HG03139 (cell line): ENCODE data around the gene MAP3K7.
A peak's percentile ranks its signal among the peaks of the same experiment; 100 is the strongest.

Source experiments
- ATAC-seq: cut with Tn5 transposase; IDR thresholded peaks from one replicate; pipeline ENCODE4 v1.9.1; 2021; ENCODE audit not compliant: unreplicated experiment

MAP3K7 gene

DNA sequence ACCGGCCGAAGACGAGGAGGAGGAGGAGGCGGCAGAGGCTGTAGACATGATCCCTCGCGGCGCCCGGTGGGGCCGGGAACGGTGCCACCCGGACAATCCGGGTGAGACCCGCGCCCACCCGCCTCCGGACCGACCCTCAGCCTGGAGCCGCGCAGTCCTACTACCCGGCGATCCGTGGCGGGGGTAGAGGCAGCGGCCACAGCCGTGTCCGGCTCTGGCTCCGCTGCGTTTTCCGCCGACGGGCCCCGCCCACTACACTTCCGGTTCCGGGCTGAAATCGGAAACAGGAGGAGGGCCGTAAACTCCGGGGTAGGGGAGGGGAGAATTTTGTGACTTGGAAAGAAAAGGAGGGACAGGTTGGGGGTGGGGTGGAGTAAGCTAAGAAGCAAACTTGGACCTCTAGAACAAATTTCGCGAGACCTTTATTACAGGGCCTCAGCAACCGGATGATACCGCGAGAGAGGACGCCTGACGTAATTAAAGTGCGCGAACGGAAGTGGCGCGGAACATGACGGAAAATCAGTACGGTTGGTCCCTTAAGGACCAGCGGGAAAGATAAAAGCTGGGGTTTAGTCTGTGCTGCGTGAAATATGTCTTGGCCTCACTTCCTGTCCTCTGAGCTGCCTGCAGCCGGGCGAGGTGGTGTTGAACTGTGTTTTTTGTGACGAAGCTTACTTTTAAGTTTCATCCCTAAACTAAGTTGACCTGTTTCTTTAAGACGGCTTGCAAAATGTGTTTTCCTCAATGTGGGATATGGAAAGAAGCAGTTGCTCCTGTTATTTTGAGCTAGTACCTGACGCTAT, at the start of gene MAP3K7:
Gene MAP3K7 (minus strand): TSS at position 237 of the 803 bp plus-strand sequence. CDS start 189 bp downstream, at position 48.
- ATAC-seq = peak; percentile 83

GRCh38 chr6:90631046-90631445, 44.2 kb upstream of the MAP3K7 start:
- ATAC-seq = no peak

GRCh38 chr6:90621581-90621980, 34.7 kb upstream of the MAP3K7 start:
- ATAC-seq = no peak

DNA sequence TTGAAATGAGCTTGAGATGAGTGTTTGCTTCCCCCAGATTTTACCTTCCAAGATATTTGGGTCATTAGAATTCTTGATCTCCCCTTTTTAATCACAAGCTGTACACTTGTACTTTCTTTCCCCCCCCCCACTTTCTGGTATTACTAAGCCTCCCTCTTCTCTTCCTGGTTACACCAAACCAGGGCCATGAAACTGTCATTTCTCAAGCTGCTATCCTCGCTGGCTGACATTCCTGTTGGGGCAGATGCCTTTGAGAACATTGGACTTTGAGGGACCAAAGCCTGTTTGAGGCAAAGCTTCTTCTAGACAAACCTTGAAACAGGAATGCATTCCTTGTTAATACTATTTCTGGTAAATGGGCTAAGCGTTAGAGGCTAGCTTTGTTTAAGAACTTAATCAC, 32.3 kb upstream of the MAP3K7 start:
- ATAC-seq = no peak

DNA sequence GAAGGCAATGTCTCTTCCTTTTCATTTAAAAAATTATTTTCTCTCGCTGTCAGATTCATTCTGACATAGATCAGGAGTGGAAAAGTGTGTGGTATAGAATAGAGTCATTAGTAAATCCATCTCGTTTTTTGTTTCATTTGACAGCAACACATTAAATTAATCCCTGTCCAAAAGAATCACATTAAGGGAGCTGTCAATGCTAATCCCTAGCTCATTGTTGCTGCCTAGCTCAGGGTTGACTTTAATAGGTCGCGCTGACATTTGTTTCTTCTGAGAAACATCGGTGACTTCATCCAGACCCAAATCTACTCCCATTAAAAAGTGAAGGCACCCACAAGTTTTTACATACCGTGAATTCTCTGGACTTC, 25.4 kb upstream of the MAP3K7 start:
- no peak for ATAC-seq

DNA sequence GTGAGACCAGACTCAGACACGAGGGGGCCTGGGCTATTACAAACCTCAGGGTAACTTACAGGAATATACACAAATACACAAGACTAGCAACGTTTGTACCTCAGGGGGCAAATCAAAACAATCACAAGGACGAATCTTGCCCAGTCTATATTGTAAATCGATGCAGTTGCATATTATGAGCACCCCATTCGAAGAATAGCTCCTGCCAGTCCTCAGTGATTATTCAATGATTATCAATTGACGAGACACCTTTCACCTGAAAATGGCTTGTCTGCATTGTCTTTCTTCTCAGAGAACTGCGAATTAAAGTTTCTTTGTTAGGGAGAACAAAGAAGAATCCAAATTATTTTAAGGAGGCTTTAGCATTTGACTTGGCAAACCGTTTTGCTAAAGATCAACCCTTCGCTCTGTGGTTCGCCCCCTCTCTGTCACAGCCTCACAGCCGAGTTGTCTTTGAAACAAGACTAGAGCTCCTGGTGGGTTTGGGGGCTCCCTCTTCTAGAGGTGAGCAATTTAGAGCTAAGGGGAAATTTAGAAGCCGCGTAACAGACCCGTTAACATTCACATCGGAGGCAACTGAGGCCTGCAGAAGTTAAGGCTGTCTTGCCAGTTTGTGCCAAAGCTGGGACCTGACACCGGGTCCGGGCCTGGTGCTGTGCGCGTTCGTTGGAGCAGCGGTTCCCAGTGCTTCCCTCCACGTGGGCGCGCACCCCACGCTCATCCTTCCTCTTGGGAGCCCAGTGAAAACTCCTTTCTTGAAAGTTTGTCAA, 24.9 kb upstream of the MAP3K7 start:
- ATAC-seq = no peak

GRCh38 chr6:90610751-90611542, 24.1 kb upstream of the MAP3K7 start:
- ATAC-seq = peak; percentile 53

DNA sequence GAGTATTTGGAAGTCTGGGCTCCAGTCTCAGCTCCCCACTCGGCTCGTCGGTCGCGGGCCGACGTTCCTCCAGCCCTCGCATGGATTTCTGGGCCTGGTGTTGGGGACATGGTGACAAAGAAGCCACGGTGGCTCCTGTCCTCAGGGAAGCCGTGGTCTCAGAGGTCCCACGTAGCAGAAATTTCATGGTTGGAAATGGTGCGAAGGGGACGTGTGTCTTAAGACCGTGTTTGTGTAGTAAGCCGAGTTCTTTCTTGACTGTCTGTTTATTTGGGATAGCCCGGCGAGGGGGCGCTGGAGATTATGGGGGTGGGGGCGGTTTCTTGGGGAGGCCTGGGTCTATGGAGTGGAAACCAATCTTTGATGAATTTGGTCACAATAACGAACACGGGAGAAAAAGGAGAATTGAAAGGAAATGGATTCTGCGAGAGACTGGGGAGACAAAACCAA, 23.5 kb upstream of the MAP3K7 start:
- no peak for ATAC-seq

DNA sequence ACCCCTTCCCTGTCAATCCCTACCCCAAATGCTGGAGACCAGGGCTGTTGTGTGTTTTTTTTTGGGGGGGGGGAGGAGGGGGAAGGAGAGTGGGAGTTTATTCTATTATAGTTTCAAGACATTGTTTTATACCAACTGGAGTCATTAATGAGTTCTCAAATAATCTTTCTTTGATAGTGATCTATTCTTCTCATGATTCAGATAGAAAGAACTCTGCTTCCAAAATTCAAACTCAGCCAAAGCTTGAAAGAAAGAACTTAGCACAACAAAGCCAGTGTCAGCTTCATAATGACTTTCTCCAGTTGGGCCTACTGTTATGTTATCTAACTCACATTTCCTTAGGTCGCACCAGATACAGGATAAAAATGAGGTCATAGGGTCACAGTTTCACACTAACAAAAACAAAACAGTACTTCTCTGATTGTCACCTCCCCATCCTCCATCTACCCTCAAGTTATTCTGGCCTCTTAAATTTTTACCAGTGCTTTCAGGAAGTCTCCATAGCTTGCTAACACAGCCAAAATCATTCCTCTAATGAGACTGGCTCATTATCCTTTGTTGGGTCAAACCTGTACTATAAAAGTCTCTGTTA, 19.0 kb upstream of the MAP3K7 start:
- no peak for ATAC-seq

DNA sequence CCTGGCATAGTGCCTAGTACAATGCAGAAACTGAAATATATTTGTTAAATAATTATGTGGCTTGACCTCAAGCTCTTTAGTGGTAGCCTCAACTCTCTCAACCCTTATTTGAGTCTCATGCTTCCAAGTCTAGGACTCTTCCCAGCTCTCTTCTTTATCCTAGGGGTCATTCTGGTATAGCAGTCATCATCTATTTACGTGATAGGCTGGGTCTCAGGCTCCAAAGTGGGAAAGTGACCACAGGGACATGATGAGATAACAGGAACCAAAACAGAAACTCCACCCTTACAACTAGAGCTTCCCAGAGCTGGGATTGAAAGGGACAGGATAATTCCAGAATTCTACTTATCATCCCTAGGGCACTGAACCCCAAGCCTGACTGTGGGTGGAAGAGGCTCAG, 17.7 kb upstream of the MAP3K7 start:
- ATAC-seq = no peak

DNA sequence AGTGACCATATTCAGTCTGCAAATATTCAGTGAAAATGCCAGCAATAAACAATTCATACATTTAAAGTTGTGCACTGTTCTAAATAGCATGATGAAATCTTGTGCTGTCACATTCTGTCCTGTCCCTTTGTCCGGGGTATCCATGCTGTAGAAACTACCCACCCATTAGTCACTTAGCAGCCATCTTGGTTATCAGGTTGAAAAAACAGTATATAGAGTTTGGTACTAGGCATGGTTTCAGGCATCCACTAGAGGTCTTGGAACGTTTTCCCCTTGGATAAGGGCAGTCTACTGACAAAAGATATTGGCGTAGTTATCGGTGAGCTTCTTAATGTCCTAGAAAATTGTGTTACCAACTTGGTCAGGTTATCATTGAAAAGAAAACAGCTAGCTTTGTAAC, 12.3 kb upstream of the MAP3K7 start:
- ATAC-seq = no peak

- ATAC-seq = no peak
Observed at GRCh38 chr6:90598192-90598951, 11.5 kb upstream of the MAP3K7 start.

DNA sequence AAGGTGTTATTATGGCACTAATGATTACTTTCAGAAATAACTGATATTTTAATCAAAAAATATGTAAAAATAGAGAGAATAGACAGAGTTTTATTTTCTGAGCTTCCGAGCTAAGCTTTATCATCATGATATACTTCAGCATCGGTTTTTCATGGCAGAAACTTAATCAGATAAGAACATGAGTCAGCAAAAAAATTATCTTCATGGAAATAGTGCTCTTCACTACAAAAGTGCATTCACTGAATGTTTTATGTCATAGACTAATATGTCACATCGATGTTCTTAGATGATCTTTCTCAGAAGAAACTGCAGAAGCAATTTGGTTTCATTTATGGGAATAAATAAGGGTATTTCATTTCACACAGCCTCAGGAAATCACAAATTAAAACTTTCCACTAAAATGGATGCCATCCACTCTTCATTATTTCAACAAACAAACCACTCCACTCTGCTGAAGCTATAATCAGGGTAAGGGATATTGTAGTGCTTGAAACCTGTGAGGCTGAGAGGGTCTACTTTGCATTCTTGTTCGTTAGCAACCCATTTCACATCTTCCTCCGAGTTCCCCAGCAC, 10.2 kb upstream of the MAP3K7 start:
- no peak for ATAC-seq

- no peak for ATAC-seq
Observed at GRCh38 chr6:90595854-90596253, 9.0 kb upstream of the MAP3K7 start.

DNA sequence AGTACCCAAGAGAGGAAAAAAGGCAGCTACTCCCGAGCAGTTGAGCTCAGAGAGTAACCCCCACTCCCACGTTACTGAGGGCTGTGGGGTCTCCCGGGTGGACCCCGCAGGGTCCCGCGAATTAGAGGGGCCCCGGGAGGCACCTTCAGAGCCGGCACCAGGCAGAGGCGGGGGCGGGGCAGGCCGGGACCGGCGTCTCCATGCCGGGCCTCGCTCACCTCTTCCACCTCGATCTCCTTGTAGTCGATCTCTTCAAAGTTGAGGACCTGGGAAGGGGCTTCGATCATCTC, 381 bp downstream of the MAP3K7 start:
- ATAC-seq = peak; percentile 6

DNA sequence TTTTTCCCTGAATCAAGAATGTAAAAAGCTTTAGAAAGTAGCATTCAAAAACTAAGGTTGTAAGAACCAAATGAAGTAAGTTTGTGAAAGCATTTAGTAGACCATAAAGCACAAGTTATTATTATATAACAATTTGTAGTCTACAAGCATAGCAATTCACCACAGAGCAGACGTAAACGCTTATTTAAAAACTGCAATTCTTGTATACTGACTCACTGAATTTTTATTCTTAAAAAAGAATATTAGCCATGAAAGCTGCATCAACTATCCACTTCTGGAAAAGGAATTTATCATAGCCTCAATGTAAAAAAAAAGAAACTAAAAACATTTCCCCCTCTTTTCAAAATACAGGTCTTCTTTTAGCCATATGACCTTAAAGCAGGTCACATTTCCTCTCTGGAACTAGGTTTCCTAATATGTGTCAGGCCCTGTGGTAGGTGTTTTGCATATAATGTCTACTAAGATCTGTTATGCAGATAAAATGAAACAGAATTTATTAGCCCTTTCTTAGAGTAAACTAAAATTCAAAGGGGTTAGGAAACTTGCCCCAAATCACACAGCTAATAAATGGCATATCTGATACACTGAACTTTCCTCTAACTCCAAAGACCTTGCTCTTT, 2.1 kb downstream of the MAP3K7 start:
- no peak for ATAC-seq

DNA sequence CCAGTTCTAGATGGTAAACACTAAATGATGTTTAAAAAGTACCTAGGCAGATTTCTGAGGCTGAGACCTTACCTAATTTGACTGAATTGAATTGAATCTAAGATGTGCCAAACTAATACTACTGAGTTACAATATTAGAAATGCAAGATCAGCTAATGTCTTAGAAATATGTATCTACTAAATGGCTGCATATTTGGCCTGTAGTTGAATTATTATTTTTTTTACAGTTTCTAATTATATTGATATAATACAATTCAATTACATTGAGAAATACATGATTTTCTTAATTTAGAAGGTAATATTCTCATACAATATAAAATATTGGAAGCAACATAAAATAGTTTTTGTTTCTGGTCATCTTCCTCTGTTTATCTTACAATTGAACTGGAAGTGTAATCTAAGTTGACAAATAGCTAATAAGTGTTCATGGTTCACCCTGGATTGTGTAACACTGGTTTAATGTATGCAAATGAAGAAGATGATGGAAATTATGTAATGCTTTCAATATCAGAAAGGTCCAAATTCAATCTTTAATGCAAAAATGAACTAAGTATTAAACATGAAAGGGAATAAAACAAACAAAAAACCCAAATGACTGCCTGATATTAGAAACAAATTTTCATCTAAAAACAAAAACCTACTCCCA, 2.9 kb downstream of the MAP3K7 start:
- ATAC-seq = no peak

- no peak for ATAC-seq
Observed at GRCh38 chr6:90583179-90583835, 3.6 kb downstream of the MAP3K7 start.

DNA sequence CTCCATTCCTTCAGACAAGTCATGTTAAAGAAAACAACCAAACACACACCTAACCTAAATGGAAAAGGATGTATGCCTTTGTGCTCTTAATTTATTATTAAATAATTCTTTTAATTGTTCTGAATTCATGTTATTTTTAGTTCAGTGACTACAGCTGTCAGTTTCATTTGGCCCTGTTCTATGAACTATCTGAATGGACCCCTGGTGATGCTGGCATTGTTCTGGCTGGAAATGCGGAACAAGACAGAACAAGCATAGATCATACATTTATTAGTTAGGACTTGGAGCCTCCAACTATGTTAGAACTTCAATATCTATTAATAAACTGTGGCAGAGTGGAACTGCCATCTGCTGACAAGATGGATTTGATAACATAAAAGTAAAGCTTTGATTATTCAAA, 5.7 kb downstream of the MAP3K7 start:
- ATAC-seq = no peak
